Stimulated activated CD4-positive, alpha-beta T cell treated with anti-CD3 and anti-CD28 coated beads, TNF-alpha, amount 100 ng/mL, for 24 hours (primary cell): Measurements from ENCODE around the gene SGK1.

Experiments
- DNase-seq, 3 experiments: peaks; one replicate each; pipeline ENCODE4 v3.0.0-alpha.2; 2020; ENCODE audit warnings: low read depth in 3 of 3

The SGK1 gene

GRCh38 chr6:134317471-134318131 lies at the start of gene SGK1:
Gene SGK1, minus strand, starts transcription at chr6:134318112. Its CDS starts 652 bp downstream, at chr6:134317460.
- DNase-seq = peak in 2 of 3 experiments; percentile 2

- DNase-seq = no peak
Observed at GRCh38 chr6:134363323-134364039, 45.6 kb upstream of the SGK1 start.

GRCh38 chr6:134361011-134361410 lies 43.1 kb upstream of the SGK1 start:
- no peak for DNase-seq

- DNase-seq = no peak
Observed at GRCh38 chr6:134359302-134359701, 41.4 kb upstream of the SGK1 start.

- no peak for DNase-seq
Observed at GRCh38 chr6:134358320-134358719, 40.4 kb upstream of the SGK1 start.

- DNase-seq = no peak
Observed at GRCh38 chr6:134357022-134357487, 39.1 kb upstream of the SGK1 start.

GRCh38 chr6:134356405-134356804 lies 38.5 kb upstream of the SGK1 start:
- no peak for DNase-seq

- DNase-seq = peak in 1 of 3 experiments; percentile 9
Observed at GRCh38 chr6:134352786-134353480, 35.0 kb upstream of the SGK1 start.

GRCh38 chr6:134351615-134352474 lies 33.9 kb upstream of the SGK1 start:
- DNase-seq = no peak

- no peak for DNase-seq
Observed at GRCh38 chr6:134347885-134348805, 30.2 kb upstream of the SGK1 start.

GRCh38 chr6:134346932-134347545 lies 29.1 kb upstream of the SGK1 start:
- no peak for DNase-seq

GRCh38 chr6:134345789-134346188 lies 27.9 kb upstream of the SGK1 start:
- DNase-seq = no peak

GRCh38 chr6:134343066-134343465 lies 25.2 kb upstream of the SGK1 start:
- DNase-seq = no peak

- DNase-seq = no peak
Observed at GRCh38 chr6:134341999-134342567, 24.2 kb upstream of the SGK1 start.

- no peak for DNase-seq
Observed at GRCh38 chr6:134340179-134340975, 22.5 kb upstream of the SGK1 start.

GRCh38 chr6:134339216-134339615 lies 21.3 kb upstream of the SGK1 start:
- no peak for DNase-seq

GRCh38 chr6:134331256-134331655 lies 13.3 kb upstream of the SGK1 start:
- no peak for DNase-seq

GRCh38 chr6:134330555-134330954 lies 12.6 kb upstream of the SGK1 start:
- no peak for DNase-seq

GRCh38 chr6:134328792-134329191 lies 10.9 kb upstream of the SGK1 start:
- no peak for DNase-seq
